Peyer's patch (tissue), 4 donors: Measurements from ENCODE around the gene MYL7. TPM values are rescaled to one million over a fixed set of nuclear protein-coding genes. Genes with fewer than 3 reads are reported as not detected.

ENCODE experiments used
- DNase-seq, 3 donors: peaks; one replicate each; pipeline ENCODE4 v3.0.0-alpha.2; 2017 to 2019
- H3K27ac ChIP-seq, 4 donors: fragments of 200-600 bp; sonication (generic); one replicate each; pipeline ENCODE4 v1.5.1; 2016 to 2019
- H3K27me3 ChIP-seq, 2 donors: fragments of 200-600 bp; sonication (generic); one replicate each; pipeline ENCODE4 v1.5.1; 2019
- H3K36me3 ChIP-seq, 3 donors: fragments of 200-600 bp; sonication (generic); one replicate each; pipeline ENCODE4 v1.5.1; 2016 to 2019
- H3K4me1 ChIP-seq, 4 donors: fragments of 200-600 bp; sonication (generic); one replicate each; pipeline ENCODE4 v1.5.1; 2016 to 2019
- H3K4me3 ChIP-seq, 4 donors: fragments of 200-600 bp; sonication (generic); 1 replicate in 3 of 4; 2 replicates in 1 of 4; pipeline ENCODE4 v1.5.1; 2016 to 2019; ENCODE audit warnings: mild to moderate bottlenecking in 1 of 4
- H3K9me3 ChIP-seq, 4 donors: fragments of 200-600 bp; sonication (generic); one replicate each; pipeline ENCODE4 v1.5.1; 2016 to 2019; ENCODE audit warnings: mild to moderate bottlenecking in 1 of 4
- CTCF ChIP-seq, 6 experiments: fragments of 450-650 bp in 4 of 6; fragments of 200-600 bp in 2 of 6; sonication (generic) in 1 of 6; IDR thresholded peaks; one replicate each; pipeline ENCODE4 v1.5.1; 2017 to 2019; ENCODE audit warnings: antibody characterized with exemption in 6 of 6, mild to moderate bottlenecking in 3 of 6, moderate library complexity in 1 of 6
- POLR2A ChIP-seq, 2 donors: fragments of 450-650 bp; IDR thresholded peaks; one replicate each; pipeline ENCODE4 v1.5.1; 2017; ENCODE audit warnings: antibody characterized with exemption in 2 of 2, mild to moderate bottlenecking in 2 of 2, moderate library complexity in 2 of 2
- total RNA-seq, 4 donors: library from RNA; depleted of rRNA; stranded (reverse); fragments of >200 nt; gene quantifications; one replicate each; pipeline ENCODE4 v1.1.0, GENCODE V29; 2016

The MYL7 gene
- total RNA-seq, 4 donors from 2014 or later, result not detected

DNA sequence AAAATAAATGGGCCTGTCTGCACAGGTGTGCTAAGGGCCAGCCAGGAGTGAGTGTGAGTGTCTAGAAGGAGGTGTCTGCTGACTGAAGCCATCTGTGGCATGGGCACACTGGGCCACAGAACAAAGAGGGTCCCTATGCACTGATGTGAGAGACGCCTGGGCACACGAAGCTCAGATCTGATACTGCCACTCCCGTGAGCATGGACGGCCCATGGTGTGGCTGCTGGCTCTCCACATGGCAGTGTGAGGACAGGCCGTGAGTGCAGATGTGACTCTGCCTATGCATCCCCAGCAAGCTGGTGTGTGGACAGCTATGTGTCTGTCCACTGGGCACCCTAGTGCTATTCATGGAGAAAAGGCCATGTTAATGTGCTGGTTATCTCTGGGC, 12.8 kb upstream of the MYL7 start:
- Histone ChIP-seq H3K36me3 (no peaks in the 10 kb centered on the region), H3K4me3 (no peak overlapping the region), H3K9me3 (no peaks in the 10 kb centered on the region), H3K4me1 (no peaks in the 10 kb centered on the region), H3K27me3 (no peaks in the 10 kb centered on the region), H3K27ac (no peak overlapping the region)
- TF ChIP-seq CTCF (IDR thresholded peaks at IDR 0.05) (no peak), POLR2A (IDR thresholded peaks at IDR 0.05) (no peak)
- peak in 1 of 3 donors; percentile 37 for DNase-seq

DNA sequence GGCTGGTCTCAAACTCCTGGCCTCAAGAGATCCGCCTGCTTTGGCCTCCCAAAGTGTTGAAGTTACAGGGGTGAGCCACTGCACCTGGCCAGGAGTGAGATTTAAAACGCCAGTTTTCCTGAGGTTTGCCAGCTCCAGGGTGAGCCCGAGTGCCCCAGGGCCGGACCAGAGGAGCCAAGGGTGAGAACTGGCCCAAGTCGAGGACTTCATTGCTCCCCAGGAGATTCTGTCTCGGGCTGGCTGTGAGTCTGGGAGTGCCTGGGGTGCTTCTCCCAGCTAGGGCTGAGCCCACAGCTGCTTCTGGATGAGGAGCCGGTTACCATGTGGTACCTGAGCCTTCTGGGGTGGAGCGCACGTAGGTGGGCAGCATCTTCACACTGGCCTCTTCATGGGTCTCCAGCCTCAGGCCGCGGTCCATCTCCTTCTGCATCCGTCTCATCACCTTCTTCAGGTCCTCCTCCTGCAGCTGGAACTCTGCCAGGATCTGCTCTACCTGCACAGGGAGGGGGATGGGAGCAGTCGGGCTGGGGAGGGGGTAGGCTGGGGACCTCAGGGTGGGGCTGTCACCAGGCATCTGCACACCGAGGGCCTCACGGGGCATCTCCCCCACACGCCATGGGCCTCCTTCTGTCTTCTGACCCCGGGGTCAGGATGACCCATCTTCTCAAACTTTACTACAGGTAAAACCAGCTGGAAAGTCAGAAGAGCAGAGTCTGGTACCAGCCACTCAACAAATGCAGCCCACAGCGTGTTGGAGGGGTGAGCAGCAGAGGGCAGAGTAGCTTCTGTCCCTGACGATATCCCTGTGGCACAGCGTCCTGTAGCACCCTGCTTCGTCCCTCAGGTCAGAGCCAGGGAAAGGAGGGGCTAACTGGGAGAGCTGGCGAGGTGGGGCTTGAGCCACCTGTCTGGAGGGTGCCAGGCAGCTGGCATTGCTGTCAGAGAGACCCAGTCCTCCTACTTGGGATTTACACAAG, 12.1 kb upstream of the MYL7 start:
- Histone ChIP-seq H3K36me3 (no peaks in the 10 kb centered on the region), H3K27me3 (no peaks in the 10 kb centered on the region), H3K9me3 (no peaks in the 10 kb centered on the region), H3K4me3 (no peak overlapping the region), H3K27ac (no peak overlapping the region), H3K4me1 (no peaks in the 10 kb centered on the region)
- DNase-seq, result peak in 1 of 3 donors; percentile 45
- no peak for TF ChIP-seq CTCF (IDR thresholded peaks at IDR 0.05)
- TF ChIP-seq POLR2A (IDR thresholded peaks at IDR 0.05), result no peak

GRCh38 chr7:44151956-44152355, 10.8 kb upstream of the MYL7 start:
- no peaks in the 10 kb centered on the region for H3K4me1 ChIP-seq
- TF ChIP-seq CTCF (IDR thresholded peaks at IDR 0.05) (no peak), POLR2A (IDR thresholded peaks at IDR 0.05) (no peak)
- no peak overlapping the region for H3K4me3 ChIP-seq
- DNase-seq, result peak in 1 of 3 donors; percentile 37
- no peak overlapping the region for H3K27ac ChIP-seq
- H3K9me3 ChIP-seq, result no peaks in the 10 kb centered on the region
- no peaks in the 10 kb centered on the region for H3K27me3 ChIP-seq
- H3K36me3 ChIP-seq, result no peaks in the 10 kb centered on the region

- Histone ChIP-seq H3K36me3 (no peaks in the 10 kb centered on the region), H3K27ac (no peak overlapping the region), H3K4me3 (no peak overlapping the region), H3K27me3 (no peaks in the 10 kb centered on the region), H3K9me3 (no peaks in the 10 kb centered on the region), H3K4me1 (peaks cover 0 to 6% (median under 1%) of the 10 kb centered on the region in 4 donors)
- DNase-seq, result peak in 1 of 3 donors; percentile 34
- no peak for TF ChIP-seq POLR2A (IDR thresholded peaks at IDR 0.05)
- no peak for TF ChIP-seq CTCF (IDR thresholded peaks at IDR 0.05)
Observed at GRCh38 chr7:44150966-44151941, 10.1 kb upstream of the MYL7 start.

DNA sequence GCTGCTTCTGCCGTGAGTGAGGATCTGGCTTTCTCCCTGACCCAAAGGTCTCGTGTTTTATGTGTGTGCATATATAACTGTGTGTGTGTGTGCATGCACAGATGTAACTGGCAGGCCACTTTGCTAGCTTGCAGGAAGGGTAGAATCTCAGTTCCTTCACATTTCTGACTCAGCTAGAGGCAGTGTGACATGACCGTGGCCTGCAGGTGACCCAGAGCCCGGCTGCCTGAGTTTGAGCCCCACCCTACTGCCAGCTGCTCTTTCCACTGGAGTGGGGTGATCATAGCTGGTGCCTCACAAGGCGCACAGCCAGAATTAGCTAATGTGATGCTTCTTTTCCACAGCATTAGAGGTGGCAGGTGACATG, 9.3 kb upstream of the MYL7 start:
- DNase-seq, result peak in 1 of 3 donors; percentile 38
- no peaks in the 10 kb centered on the region for H3K36me3 ChIP-seq
- H3K4me1 ChIP-seq, result peaks cover 0 to 14% (median 4%) of the 10 kb centered on the region in 4 donors
- no peak for TF ChIP-seq POLR2A (IDR thresholded peaks at IDR 0.05)
- no peak for TF ChIP-seq CTCF (IDR thresholded peaks at IDR 0.05)
- H3K4me3 ChIP-seq, result no peak overlapping the region
- H3K27ac ChIP-seq, result no peak overlapping the region
- no peaks in the 10 kb centered on the region for H3K27me3 ChIP-seq
- no peaks in the 10 kb centered on the region for H3K9me3 ChIP-seq
